ENCODE results near the gene PCNT. TPM values are rescaled to one million over a fixed set of nuclear protein-coding genes. Genes with fewer than 3 reads are reported as not detected.

PCNT gene
- polyA plus RNA-seq, 1 donor from 2014 or later: 28.2 TPM

DNA sequence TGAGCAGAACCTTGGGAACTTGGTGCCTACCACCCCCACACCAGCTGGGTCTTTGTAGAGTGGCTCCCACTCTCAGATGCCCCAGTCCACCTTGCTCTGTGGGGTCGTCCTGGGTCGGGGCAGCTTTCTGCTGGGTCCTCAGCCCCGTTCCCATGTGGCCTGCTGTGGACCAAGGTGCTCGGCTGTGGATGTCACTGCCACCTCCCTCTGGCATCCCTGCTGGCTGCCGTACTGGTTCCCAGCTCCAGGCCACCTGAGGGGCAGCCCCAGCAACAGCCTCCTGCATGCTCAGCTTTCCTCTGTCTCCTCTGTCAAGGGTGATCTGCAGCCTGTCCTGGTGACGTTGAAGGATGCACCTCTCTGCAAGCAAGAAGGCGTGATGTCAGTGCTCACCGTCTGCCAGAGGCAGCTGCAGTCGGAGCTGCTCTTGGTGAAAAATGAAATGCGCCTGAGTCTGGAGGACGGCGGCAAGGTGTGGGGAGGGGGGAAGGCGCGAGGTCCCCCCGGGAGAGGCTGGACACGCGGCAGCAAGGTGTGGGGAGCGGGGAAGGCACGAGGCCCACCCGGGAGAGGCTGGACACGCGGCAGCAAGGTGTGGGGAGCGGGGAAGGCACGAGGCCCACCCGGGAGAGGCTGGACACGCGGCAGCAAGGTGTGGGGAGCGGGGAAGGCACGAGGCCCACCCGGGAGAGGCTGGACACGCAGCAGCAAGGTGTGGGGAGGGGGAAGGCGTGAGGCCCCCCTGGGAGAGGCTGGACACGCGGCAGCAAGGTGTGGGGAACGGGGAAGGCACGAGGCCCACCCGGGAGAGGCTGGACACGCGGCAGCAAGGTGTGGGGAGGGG, 88.8 kb downstream of the PCNT start:
- no peaks in the 10 kb centered on the region for H3K27me3 ChIP-seq (ENCODE audit: insufficient read depth, low read depth, low read length)
- no peaks in the 10 kb centered on the region for H3F3A ChIP-seq (ENCODE audit: insufficient read depth, low read length, poor library complexity, severe bottlenecking)
- H3K4me2 ChIP-seq (ENCODE audit: low read length): no peak overlapping the region
- H3K9ac ChIP-seq (ENCODE audit: low read length): no peak overlapping the region
- no peaks in the 10 kb centered on the region for H4K20me1 ChIP-seq (ENCODE audit: insufficient read depth)
- H3K9me2 ChIP-seq (ENCODE audit: insufficient read depth, low read length): no peaks in the 10 kb centered on the region
- no peaks in the 10 kb centered on the region for H3K9me3 ChIP-seq (ENCODE audit: low read length)
- TF ChIP-seq, protein P1, sequence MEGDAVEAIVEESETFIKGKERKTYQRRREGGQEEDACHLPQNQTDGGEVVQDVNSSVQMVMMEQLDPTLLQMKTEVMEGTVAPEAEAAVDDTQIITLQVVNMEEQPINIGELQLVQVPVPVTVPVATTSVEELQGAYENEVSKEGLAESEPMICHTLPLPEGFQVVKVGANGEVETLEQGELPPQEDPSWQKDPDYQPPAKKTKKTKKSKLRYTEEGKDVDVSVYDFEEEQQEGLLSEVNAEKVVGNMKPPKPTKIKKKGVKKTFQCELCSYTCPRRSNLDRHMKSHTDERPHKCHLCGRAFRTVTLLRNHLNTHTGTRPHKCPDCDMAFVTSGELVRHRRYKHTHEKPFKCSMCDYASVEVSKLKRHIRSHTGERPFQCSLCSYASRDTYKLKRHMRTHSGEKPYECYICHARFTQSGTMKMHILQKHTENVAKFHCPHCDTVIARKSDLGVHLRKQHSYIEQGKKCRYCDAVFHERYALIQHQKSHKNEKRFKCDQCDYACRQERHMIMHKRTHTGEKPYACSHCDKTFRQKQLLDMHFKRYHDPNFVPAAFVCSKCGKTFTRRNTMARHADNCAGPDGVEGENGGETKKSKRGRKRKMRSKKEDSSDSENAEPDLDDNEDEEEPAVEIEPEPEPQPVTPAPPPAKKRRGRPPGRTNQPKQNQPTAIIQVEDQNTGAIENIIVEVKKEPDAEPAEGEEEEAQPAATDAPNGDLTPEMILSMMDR (IDR thresholded peaks at IDR 0.05; ENCODE audit: poor library complexity, severe bottlenecking): no peak
- TF ChIP-seq TAF1 (IDR thresholded peaks at IDR 0.05; ENCODE audit: low read depth): no peak
- no peak for TF ChIP-seq SMC3 (conservative IDR thresholded peaks at IDR 0.05; ENCODE audit: poor library complexity)
- H3K4me3 ChIP-seq (ENCODE audit: low read length): no peak overlapping the region
- H2AFZ ChIP-seq (ENCODE audit: low read depth, low read length): no peak overlapping the region
- no peak overlapping the region for H3K27ac ChIP-seq (ENCODE audit: low read length)
- H3K36me3 ChIP-seq (ENCODE audit: insufficient read depth, low read length): no peaks in the 10 kb centered on the region
- no peaks in the 10 kb centered on the region for H3K79me2 ChIP-seq (replicated peaks; ENCODE audit: insufficient read depth, low read length)

DNA sequence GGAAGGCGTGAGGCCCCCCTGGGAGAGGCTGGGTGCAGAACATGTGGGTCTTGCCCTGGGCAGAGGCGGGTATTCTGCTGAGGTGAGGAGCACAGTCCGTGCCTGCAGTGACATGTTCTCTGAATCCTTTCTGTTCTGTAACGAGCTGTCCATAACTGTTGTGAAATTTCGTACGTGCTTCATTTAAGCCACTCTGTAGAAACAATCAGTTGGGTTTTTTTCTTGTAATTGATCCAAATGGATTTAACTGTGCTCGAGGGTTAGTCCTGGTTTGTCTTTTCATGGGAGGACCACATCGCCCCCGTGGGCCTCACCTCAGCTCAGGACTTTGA, 89.4 kb downstream of the PCNT start:
- no peaks in the 10 kb centered on the region for H3F3A ChIP-seq (ENCODE audit: insufficient read depth, low read length, poor library complexity, severe bottlenecking)
- no peaks in the 10 kb centered on the region for H3K79me2 ChIP-seq (replicated peaks; ENCODE audit: insufficient read depth, low read length)
- H3K9ac ChIP-seq (ENCODE audit: low read length): no peak overlapping the region
- TF ChIP-seq, protein P1 (IDR thresholded peaks at IDR 0.05; ENCODE audit: poor library complexity, severe bottlenecking): no peak
- TF ChIP-seq MXI1 (conservative IDR thresholded peaks at IDR 0.05; ENCODE audit: poor library complexity, severe bottlenecking) (no peak), SMC3 (conservative IDR thresholded peaks at IDR 0.05; ENCODE audit: poor library complexity) (no peak), RAD21 (conservative IDR thresholded peaks at IDR 0.05) (no peak), EZH2 (IDR thresholded peaks at IDR 0.05; ENCODE audit: borderline replicate concordance, insufficient read depth, low read length, poor library complexity, severe bottlenecking) (no peak), POLR2AphosphoS5 (IDR thresholded peaks at IDR 0.05) (no peak), TAF1 (IDR thresholded peaks at IDR 0.05; ENCODE audit: low read depth) (no peak), EP300 (conservative IDR thresholded peaks at IDR 0.05; ENCODE audit: poor library complexity, severe bottlenecking) (no peak)
- TF ChIP-seq, protein P2, sequence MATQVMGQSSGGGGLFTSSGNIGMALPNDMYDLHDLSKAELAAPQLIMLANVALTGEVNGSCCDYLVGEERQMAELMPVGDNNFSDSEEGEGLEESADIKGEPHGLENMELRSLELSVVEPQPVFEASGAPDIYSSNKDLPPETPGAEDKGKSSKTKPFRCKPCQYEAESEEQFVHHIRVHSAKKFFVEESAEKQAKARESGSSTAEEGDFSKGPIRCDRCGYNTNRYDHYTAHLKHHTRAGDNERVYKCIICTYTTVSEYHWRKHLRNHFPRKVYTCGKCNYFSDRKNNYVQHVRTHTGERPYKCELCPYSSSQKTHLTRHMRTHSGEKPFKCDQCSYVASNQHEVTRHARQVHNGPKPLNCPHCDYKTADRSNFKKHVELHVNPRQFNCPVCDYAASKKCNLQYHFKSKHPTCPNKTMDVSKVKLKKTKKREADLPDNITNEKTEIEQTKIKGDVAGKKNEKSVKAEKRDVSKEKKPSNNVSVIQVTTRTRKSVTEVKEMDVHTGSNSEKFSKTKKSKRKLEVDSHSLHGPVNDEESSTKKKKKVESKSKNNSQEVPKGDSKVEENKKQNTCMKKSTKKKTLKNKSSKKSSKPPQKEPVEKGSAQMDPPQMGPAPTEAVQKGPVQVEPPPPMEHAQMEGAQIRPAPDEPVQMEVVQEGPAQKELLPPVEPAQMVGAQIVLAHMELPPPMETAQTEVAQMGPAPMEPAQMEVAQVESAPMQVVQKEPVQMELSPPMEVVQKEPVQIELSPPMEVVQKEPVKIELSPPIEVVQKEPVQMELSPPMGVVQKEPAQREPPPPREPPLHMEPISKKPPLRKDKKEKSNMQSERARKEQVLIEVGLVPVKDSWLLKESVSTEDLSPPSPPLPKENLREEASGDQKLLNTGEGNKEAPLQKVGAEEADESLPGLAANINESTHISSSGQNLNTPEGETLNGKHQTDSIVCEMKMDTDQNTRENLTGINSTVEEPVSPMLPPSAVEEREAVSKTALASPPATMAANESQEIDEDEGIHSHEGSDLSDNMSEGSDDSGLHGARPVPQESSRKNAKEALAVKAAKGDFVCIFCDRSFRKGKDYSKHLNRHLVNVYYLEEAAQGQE (IDR thresholded peaks at IDR 0.05; ENCODE audit: borderline replicate concordance): no peak
- no peak overlapping the region for H2AFZ ChIP-seq (ENCODE audit: low read depth, low read length)
- no peaks in the 10 kb centered on the region for H3K36me3 ChIP-seq (ENCODE audit: insufficient read depth, low read length)
- no peaks in the 10 kb centered on the region for H3K27me3 ChIP-seq (ENCODE audit: insufficient read depth, low read depth, low read length)
- no peak overlapping the region for H3K4me3 ChIP-seq (ENCODE audit: low read length)
- no peaks in the 10 kb centered on the region for H3K9me3 ChIP-seq (ENCODE audit: low read length)
- H4K20me1 ChIP-seq (ENCODE audit: insufficient read depth): no peaks in the 10 kb centered on the region
- no peak overlapping the region for H3K27ac ChIP-seq (ENCODE audit: low read length)
- no peaks in the 10 kb centered on the region for H3K9me2 ChIP-seq (ENCODE audit: insufficient read depth, low read length)
- H3K4me2 ChIP-seq (ENCODE audit: low read length): no peak overlapping the region
